Vagina (tissue), 2 donors: Measurements from ENCODE around the gene ACSL1.

Experiments
- CTCF ChIP-seq, 3 experiments: fragments of 450-650 bp in 2 of 3; fragments of 200-600 bp in 1 of 3; sonication (generic) in 1 of 3; IDR thresholded peaks; one replicate each; pipeline ENCODE4 v1.5.1; 2017 to 2019; ENCODE audit warnings: antibody characterized with exemption in 3 of 3, mild to moderate bottlenecking in 2 of 3, moderate library complexity in 2 of 3
- POLR2A ChIP-seq, 2 donors: fragments of 450-650 bp; IDR thresholded peaks; one replicate each; pipeline ENCODE4 v1.6.1; 2017; ENCODE audit warnings: antibody characterized with exemption in 2 of 2, mild to moderate bottlenecking in 2 of 2, moderate library complexity in 2 of 2

GRCh38 chr4:184732126-184732525, 93.6 kb downstream of the ACSL1 start:
- TF ChIP-seq CTCF (IDR thresholded peaks at IDR 0.05) (no peak), POLR2A (IDR thresholded peaks at IDR 0.05) (no peak)
